ENCODE results near the gene SNPH. TPM values are rescaled to one million over a fixed set of nuclear protein-coding genes. Genes with fewer than 3 reads are reported as not detected.
A peak's percentile ranks its signal among the peaks of the same experiment; 100 is the strongest.
"Not testable (repeated sequence)": the region's sequence is repeated elsewhere in the genome, so short reads cannot be mapped to it uniquely, and the experiment has no call there.

The SNPH gene
- total RNA-seq, 2 donors from 2014 or later, result 4.6 to 5.5 TPM

DNA sequence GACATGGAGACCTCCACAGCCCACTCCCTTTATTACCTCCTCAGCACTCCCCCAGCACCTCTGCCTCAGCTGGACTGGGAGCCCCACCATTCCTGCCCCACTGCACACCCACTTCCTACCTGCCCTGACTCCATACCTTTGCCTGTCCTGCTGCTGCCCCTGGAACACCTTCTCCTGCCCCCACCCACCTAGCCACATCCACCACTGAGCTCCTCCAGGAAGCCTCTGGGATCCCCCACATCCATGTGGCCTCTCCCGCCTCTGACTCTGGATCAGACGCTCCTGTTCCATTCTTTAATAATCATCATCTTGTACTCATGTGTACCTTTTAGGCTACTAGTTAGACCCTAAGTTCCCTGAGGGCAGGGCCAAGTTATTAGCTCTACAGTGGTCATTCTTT, 65.0 kb downstream of the SNPH start:
- DNase-seq (no peak), ATAC-seq (no peak)
- intact Hi-C loops (cut with DNase I), result no loop called here

DNA sequence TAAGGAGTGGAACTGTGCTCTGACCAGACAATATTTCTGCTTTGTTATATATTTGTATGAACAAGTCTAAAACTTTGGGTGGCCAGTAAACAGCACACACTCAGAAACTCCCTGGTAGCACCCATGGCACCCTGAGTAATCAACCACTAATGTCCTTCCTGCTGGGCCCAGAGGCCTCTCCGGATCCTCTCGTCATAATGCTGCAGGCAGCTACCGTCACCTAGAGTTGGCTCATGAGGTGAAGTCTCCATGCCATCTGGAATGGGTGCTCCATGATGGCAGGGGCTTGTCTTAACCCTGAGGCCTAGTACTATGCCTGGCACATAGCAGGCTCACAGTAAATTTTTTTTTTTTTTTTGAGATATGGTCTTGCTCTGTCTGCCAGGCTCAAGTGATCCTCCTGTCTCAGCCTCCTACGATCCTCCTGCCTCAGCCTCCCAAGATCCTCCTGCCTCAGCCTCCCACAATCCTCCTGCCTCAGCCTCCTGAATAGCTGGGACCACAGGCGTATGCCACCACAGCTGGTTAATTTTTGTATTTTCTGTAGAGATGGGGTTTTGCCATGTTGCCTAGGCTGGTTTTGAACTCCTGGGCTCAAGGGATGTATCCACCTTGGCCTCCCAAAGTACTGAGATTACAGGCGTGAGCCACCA, 65.8 kb downstream of the SNPH start:
- intact Hi-C loops (cut with DNase I), result no loop called here
- DNase-seq (no peak), ATAC-seq (no peak)

DNA sequence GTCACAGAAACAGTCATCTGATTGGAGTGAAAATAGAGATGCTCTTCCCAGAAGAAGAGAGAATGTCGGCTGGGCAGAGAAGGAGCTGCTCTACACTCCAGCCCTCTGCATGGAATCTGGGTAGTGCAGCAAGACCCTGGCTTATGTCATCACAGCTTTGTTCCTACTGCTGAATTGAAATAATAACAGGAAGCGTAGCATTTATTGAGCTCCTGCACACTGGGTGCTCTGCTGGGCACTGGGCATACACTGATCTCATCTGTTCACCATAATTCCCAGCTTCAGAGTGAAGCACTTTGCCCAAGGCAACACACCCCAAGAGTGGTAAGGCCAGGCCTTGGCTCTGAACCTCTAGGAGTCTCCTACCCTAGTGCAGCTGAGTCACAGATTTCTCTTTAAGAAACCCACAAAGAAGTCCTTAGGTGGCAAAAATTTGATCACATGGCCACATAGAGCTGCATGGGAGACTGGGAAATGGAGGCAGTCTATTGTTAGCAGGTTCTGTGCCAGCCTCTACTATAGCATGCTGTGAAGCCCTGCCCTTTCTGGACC, 66.7 kb downstream of the SNPH start:
- ATAC-seq (no peak), DNase-seq (no peak)
- intact Hi-C loops (cut with DNase I), result no loop called here

DNA sequence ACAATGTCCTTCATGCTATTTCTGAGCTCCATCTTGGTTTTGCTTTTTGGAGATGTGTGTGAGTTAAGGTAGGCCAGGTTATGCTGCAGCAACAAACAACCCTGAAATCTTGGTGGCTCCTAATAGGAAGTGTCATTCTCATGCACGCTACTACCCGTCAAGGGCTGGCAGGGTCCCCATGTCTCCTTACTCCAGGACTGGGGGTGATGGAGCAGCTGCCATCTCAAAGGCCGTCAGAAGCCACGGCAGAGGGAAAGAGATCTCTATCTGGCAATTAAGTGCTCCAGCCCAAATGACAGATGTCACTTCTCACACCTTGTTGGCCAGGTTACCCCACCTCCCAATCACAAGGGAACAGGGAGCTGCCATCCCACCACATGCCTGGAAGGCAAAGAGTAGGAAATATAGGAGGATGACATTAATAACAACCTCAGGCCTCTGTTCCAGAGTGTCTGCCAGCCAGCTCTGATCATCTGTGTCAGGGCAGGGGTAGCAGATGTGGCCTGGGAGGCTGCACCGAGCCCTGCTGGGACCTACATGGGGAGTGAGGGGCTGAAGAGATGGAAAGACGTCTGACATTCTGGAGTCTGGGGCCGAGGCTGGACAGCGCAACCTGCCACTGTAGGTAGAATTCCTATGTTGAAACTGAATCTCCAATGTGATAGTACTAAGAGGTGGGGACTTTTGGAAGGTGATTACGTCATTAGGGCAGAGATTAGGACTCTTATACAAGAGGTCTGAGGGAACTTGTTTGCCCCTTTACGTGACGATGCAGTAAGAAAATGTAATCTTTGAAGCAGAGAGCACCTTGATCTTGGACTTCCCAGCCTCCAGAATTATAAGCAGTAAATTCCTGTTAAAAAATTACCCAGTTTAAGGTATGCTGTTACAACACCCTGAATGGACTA, 67.6 kb downstream of the SNPH start:
- no peak for ATAC-seq
- no peak for DNase-seq
- intact Hi-C loops (cut with DNase I), result no loop called here

DNA sequence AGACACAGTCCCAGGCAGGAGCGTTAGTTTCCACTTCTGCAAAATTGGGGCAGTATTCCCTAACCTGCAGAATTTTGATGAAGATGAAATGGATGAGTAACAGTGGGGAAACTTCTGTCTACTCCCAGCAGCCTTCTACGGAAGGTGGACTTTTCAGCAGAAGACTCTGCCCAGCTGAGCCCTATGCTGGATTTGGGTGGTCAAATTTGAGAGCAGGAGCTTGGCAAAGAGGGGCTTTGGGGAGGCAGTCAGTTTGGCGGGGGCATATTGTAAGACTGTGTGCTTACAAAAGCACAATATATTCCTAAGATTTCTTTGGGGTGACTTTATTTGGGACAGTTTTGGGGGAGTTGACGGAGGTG, 68.3 kb downstream of the SNPH start:
- DNase-seq (no peak), ATAC-seq (no peak)
- intact Hi-C loops (cut with DNase I), result no loop called here

DNA sequence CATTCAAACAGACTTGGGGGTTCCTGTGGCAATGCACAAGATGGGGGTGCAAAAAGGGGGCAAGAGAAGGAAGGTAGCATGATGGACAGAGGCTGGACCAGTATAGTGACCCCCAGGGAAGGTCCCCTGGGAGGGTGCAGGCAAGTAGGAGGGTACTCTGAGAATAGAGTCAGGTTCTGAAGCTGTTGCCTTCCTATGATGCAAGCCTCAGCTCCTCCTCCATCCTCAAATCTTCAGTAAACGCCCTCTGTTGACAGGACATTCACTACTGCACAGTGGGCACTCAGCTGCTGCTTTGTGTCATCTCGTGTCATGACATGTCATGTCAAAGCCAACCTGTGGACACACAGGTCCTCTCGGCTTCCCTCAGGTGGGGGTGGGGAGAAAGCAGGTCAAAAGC, 68.7 kb downstream of the SNPH start:
- intact Hi-C loops (cut with DNase I), result loop anchor here in 1 of 2 donors (5.0 kb wide), 1 partner anchor 43 kb away; no protein-coding TSS in a partner anchor
- DNase-seq (no peak), ATAC-seq (no peak)

DNA sequence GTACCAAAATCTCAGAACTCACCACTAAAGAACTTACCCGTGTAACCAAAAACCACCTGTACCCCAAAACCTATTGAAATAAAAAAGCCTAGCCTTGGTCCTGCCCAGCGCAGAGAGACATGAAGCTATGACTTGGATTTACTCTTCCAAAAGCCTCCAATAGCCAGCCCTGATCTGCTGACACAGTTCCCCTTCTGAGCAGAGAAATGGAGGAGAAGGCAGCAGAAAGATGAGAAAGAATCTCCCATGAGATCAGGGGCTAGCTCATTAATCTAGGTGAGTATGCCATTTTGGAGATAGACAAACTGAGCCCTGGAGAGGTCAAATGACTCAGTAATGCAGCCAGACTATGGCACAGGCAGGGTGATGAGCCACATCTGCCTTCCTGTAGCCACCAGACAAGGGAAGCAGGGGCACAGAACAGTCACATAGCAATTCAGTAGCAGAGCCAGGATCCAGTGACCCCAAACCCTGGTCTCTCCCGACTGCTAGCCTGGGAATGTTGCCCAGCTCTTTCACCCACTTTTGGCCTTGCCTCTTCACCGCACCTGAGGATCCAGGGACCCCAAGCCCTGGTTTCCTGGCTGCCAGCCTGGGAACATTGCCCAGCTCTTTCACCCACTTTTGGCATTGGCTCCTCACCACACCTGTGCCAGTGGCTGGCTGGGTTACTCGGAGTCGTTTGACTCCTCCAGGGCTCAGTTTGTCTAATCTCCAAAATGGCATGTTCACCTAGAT, 70.0 kb downstream of the SNPH start:
- ATAC-seq (no peak), DNase-seq (peak; percentile 26)
- intact Hi-C loops (cut with DNase I), result loop anchor here in 1 of 2 donors (2.0 to 5.0 kb wide), 2 partner anchors 41 to 57 kb away; partner anchors contain the start of gene FKBP1A

DNA sequence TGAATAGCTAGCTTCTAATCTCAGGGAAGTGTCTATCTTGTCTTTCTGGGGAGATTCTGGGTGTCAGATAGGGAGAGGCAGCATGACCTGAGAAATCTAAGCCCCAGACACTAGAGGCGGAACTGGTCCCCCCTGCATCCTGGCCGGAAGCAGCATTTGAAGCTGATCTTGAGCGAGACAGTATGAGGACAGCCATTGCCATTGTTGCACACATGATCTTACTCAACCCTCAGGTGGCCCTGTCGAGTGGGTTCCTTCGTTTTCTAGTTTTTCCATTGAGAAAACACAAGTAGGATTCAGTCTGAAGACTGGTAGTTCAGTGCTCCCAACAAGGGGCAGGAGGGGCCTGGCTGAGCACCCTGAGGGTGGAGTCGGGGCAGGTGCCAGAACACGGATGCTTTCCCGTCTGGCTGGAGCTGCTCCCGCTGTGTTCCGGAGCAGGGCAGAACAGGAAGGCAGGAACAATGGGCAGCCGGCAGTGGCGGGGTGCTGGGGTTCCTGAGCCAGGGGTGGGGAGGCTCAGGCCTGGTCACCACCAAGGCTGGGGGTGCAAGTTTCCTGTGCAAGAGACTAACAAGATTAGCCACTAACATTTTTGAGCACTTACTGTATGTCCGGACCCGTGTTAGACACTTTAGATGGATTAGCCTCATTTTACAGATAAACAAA, 70.7 kb downstream of the SNPH start:
- peak; percentile 91 to 93 for ATAC-seq
- intact Hi-C loops (cut with DNase I), result loop anchor here in 1 of 2 donors (2.0 to 5.0 kb wide), 2 partner anchors 40 to 56 kb away; partner anchors contain the start of gene FKBP1A
- DNase-seq, result peak; percentile 89

DNA sequence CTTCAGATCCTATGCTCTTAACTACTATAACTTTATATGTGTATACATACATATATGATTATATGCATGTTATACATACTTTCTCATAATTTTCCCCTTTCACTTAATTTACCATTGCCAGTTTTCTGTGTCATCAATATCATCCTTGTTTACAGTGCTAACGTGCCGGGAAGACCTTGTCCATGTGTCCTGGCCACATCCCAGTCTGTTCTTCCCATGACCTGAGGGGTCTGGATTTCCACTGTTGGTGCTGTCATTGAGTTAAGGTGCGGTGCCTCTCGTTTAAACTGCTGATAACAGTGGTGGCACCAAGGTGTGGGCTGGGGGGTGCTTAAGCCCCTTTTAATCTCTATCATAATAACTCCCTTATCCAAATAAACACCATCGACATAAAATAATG, 71.3 kb downstream of the SNPH start:
- no peak for DNase-seq
- no peak for ATAC-seq
- intact Hi-C loops (cut with DNase I), result loop anchor here in 1 of 2 donors (2.0 to 5.0 kb wide), 2 partner anchors 40 to 55 kb away; partner anchors contain the start of gene FKBP1A

DNA sequence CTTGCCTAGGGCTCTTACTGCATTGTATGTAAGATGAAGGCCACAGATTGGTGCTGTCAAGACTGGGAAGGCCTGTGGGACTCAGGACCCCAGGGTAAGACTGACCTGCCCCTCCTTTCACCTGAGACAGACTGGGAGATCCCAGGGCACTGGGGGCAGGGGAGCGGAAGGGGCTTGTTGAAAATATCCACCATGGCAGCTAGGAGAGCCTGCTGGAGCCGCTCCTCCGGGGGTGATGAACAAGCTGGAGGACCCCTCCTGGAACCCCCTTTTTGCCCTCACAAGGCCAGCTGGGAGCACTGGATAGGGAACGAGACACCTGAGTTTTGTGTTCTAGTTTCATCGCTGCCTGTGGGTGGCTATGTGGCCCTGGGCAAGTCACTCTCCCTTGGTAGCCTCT, 72.0 kb downstream of the SNPH start:
- ATAC-seq, result no peak
- intact Hi-C loops (cut with DNase I), result loop anchor here in 1 of 2 donors (5.0 kb wide), 1 partner anchor 39 kb away; no protein-coding TSS in a partner anchor
- DNase-seq, result no peak

DNA sequence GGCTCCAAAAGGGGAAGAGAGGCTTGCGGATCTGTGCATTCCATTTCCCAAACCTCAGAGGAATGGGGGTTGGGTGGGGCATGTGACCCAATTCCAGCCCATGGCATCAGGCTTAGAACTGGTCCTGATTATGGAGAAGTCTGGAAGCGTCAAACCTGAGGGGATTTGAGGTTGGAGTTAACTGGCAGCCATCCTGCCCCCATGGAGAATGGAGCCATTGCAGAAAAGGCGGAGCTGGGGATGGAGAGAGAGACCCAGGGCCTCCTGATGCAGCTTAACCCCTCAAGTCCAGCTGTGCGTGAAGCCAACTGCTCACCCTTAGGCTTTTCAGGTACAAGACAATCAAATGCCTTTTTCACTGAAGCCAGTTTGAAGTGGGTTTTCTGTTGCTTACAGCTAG, 72.7 kb downstream of the SNPH start:
- DNase-seq (no peak), ATAC-seq (no peak)
- intact Hi-C loops (cut with DNase I), result loop anchor here in 1 of 2 donors (5.0 kb wide), 1 partner anchor 38 kb away; no protein-coding TSS in a partner anchor

DNA sequence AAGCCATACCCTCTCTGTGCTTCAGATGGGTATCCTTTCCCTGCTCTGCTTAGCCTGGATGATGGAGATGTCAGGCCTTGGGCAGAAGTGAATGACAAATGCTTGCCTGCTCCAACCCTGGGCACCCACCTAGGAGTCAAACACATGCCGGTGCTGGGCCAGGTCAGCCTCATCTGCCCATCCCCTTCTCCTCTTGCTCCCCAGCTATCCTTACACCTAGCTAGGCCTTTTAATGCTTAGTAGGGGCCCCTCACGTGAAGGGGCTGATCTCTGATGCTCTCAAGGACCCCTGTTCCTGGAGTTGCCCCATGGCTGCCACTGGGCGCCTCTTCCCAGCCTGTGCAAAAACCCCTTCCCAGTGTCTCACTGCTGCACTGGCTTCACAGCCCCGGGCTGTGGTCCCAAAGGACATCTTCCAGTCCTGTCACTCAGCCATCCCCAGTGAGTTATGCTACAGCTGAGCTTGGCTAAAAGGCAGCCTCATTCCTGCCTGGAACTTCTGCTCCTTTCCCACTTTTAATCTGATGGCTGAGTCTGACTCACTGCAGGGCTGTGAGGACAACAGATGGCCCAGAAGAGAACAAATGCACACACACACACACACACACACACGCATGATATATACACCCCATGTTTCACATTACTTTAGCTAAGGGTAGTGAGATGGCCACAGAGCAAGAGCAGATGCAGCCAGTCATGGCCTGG, 75.6 kb downstream of the SNPH start:
- DNase-seq, result no peak
- ATAC-seq, result peak in 1 of 2 donors; percentile 58
- intact Hi-C loops (cut with DNase I), result no loop called here

DNA sequence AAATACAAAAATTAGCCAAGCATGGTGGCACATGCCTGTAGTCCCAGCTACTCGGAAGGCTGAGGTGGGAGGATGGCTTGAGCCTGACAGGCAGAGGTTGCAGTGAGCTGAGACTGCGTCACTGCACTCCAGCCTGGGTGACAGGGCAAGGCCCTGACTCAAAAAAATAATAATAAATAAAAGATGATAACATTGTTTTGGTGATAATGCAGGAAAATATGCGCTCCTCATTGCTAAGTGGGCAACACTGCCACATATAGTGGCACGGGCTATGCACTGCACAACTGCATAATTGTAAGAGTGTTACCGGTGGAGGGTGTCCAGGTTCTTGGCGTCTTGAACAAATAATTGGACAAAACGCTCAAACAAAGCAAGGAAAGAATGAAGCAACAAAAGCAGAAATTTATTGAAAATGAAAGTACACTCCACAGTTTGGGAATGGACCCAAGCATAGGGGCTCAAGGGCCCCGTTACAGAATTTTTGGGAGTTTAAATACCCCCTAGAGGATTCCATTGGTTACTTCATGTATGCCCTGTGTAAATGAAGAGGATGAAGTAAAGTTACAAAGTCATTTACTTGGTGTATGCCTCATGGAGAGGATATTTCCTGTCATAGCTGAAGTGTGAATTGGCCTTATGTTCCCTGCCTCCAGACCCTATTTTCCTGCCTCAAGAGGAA, 77.5 kb downstream of the SNPH start:
- ATAC-seq; DNase-seq; intact Hi-C loops (cut with DNase I): not testable (repeated sequence)

DNA sequence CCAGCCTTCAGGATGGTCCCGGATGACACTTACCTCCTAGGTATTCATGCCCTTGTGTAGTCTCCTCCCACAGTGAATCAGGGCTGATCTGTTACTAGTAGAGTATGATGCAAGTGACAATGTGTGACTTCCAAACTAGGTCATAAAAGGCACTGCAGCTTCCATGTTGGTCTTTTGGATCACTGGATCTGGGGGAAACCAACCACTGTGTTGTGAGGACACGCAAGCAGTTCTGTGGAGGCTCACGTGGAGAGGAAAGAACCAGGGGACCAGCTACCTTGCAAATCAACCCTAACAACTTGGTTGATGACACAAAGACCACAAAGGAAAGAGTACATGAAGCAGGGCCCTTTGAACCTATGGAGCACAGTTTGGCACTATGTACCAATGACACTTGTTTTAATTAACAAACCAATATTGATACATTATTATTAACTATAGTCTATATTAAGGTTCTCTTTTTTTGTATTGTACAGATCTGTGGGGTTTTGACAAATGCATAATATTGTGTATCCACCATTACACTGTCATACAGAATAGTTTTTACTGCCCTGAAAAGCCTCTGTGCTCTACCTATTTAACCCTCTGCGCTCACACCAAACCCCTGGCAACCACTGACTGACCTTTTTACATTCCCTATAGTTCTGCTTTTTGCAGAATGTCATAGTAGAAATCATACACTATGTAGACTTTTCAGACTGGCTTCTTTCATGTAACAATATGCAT, 79.1 kb downstream of the SNPH start:
- ATAC-seq, result no peak
- no peak for DNase-seq
- intact Hi-C loops (cut with DNase I), result no loop called here

DNA sequence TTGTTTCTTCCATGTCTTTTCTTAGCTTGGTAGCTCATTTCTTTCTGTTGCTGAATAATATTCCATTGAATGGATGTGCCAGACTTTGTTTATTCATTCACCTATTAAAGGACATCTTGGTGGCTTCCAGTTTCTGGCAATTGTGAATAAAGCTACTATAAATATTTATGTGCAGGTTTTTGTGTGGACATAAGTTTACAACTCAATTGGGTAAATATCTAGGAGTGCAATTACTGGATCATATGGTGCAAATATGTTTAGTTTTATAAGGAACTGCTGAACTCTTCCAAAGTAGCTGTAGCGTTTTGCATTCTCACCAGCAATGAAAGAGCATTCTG, 79.6 kb downstream of the SNPH start:
- ATAC-seq, result no peak
- DNase-seq, result no peak
- intact Hi-C loops (cut with DNase I), result no loop called here

DNA sequence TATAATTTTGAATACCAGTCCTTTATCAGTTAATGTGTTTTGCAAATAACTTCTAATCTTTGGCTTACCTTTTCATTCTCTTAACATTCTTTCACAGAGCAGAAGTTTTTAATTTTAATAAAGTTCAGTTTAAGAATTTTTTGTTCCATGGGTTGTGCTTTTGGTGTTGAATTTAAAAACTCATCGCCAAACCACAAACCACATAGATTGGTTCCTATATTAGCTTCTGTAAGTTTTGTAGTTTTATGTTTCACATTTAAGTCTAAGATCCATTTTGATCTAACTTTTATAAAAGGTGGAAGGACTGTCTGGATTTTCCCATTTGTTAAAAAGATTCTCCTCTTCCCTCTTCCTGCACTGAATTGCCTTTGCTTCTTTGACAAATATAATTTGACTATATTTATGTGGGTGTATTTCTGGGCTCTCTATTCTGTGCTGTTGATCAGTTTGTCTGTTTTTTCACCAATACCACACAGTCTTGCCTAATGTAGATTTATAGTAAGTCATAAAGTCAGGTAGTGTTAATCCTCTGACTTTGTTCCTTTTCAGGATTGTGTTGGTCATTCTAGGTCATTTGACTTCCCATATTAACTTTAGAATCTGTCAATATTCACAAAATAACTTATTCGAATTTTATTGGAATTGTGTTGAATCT, 80.3 kb downstream of the SNPH start:
- no peak for DNase-seq
- ATAC-seq, result no peak
- intact Hi-C loops (cut with DNase I), result no loop called here

DNA sequence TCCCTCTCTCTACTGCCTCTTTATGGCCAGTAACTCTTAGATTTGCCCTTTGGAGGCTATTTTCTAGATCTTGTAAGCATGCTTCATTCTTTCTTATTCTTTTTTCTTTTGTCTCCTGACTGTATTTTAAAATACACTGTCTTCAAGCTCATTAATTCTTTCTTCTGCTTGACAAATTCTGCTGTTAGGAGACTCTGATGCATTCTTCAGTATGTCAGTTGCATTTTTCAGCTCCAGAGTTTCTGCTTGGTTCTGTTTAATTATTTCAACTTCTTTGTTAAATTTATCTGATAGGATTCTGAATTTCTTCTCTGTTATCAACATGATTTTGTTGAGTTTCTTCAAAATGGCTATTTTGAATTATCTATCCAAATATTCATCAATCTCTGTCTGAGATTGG, 87.9 kb downstream of the SNPH start:
- DNase-seq (no peak), ATAC-seq (no peak)
- intact Hi-C loops (cut with DNase I), result no loop called here

Measured in left cardiac atrium (tissue), 4 donors.